Activated CD4-positive, alpha-beta memory T cell treated with anti-CD3 and anti-CD28 coated beads, Interleukin-2, amount 10 ng/mL, durations not matched to agents 7 days and 5 days (primary cell): ENCODE results near the gene JMJD1C. TPM values are rescaled to one million over a fixed set of nuclear protein-coding genes. Genes with fewer than 3 reads are reported as not detected.
A peak's percentile ranks its signal among the peaks of the same experiment; 100 is the strongest.
"Not testable (repeated sequence)": the region's sequence is repeated elsewhere in the genome, so short reads cannot be mapped to it uniquely, and the experiment has no call there.

Source experiments
- CTCF ChIA-PET: fragments of 350-600 bp; sonication (Branson Sonifier 250); formaldehyde crosslinking; loops from one replicate; lab custom pipeline; 2021; ENCODE audit warnings: antibody characterized with exemption, inconsistent platforms; lab: Charles Lee
- POLR2A ChIA-PET: fragments of 350-600 bp; sonication (Branson Sonifier 250); formaldehyde crosslinking; loops from one replicate; lab custom pipeline; 2021; ENCODE audit warnings: antibody characterized with exemption; lab: Charles Lee
- DNase-seq: peaks from one replicate; pipeline ENCODE4 v3.0.0-alpha.2; 2020
- H3K27ac Mint-ChIP-seq: one replicate; pipeline ENCODE4 v1.8.0; 2021; ENCODE audit warnings: mild to moderate bottlenecking, mixed read lengths
- H3K27me3 Mint-ChIP-seq: one replicate; pipeline ENCODE4 v1.8.0; 2021; ENCODE audit warnings: mixed read lengths
- H3K36me3 Mint-ChIP-seq: one replicate; pipeline ENCODE4 v1.8.0; 2021; ENCODE audit warnings: low read depth, mixed read lengths
- H3K4me1 Mint-ChIP-seq: one replicate; pipeline ENCODE4 v1.8.0; 2021; ENCODE audit warnings: mixed read lengths
- H3K4me3 Mint-ChIP-seq: one replicate; pipeline ENCODE4 v1.8.0; 2021; ENCODE audit warnings: mild to moderate bottlenecking, mixed read lengths
- H3K9me3 Mint-ChIP-seq: one replicate; pipeline ENCODE4 v1.8.0; 2021; ENCODE audit warnings: mixed read lengths
- total RNA-seq, 2 experiments: library from RNA; stranded (reverse); gene quantifications; one replicate each; pipeline ENCODE4 v1.2.3, GENCODE V29; 2021

JMJD1C gene
- total RNA-seq, 2 experiments from 2014 or later, result 65.6 to 66.8 TPM

GRCh38 chr10:63407136-63407662, 58.6 kb downstream of the JMJD1C start:
- no peaks in the 10 kb centered on the region for H3K27me3 Mint-ChIP-seq
- ChIA-PET POLR2A (no interaction called here), CTCF (no interaction called here)

GRCh38 chr10:63396133-63396761, 69.5 kb downstream of the JMJD1C start:
- Mint-ChIP-seq H3K9me3 (no peaks in the 10 kb centered on the region), H3K27me3 (no peaks in the 10 kb centered on the region), H3K4me3 (no peak overlapping the region), H3K4me1 (peaks cover 17% of the 10 kb centered on the region), H3K36me3 (peaks cover 15% of the 10 kb centered on the region), H3K27ac (no peak overlapping the region)
- ChIA-PET POLR2A (no interaction called here), CTCF (no interaction called here)
- no peak for DNase-seq

More at GRCh38 chr10:63407136-63407662, 58.6 kb downstream of the JMJD1C start:
- no peak overlapping the region for H3K4me3 Mint-ChIP-seq
- H3K4me1 Mint-ChIP-seq, result no peaks in the 10 kb centered on the region
- no peak for DNase-seq
- no peak overlapping the region for H3K27ac Mint-ChIP-seq
- H3K36me3 Mint-ChIP-seq, result no peaks in the 10 kb centered on the region
- H3K9me3 Mint-ChIP-seq, result no peaks in the 10 kb centered on the region

GRCh38 chr10:63393050-63393449, 72.7 kb downstream of the JMJD1C start:
- ChIA-PET CTCF (no interaction called here), POLR2A (no interaction called here)
- peaks cover 25% of the 10 kb centered on the region for H3K36me3 Mint-ChIP-seq
- no peak overlapping the region for H3K27ac Mint-ChIP-seq
- no peaks in the 10 kb centered on the region for H3K27me3 Mint-ChIP-seq
- H3K9me3 Mint-ChIP-seq, result peaks cover 11% of the 10 kb centered on the region
- DNase-seq, result no peak
- peaks cover 40% of the 10 kb centered on the region for H3K4me1 Mint-ChIP-seq
- H3K4me3 Mint-ChIP-seq, result no peak overlapping the region

- CTCF ChIA-PET, result interaction anchor here (0.7 kb wide), 1 partner anchor 187 kb away, joined by 4 read pairs; no protein-coding TSS in a partner anchor
- H3K27ac Mint-ChIP-seq, result no peak overlapping the region
These were observed 73.6 kb downstream of the JMJD1C start for GRCh38 chr10:63392224-63392623.

GRCh38 chr10:63391812-63392211, 74.0 kb downstream of the JMJD1C start:
- Mint-ChIP-seq H3K27me3 (no peaks in the 10 kb centered on the region), H3K27ac (no peak overlapping the region), H3K4me1 (peaks cover 48% of the 10 kb centered on the region), H3K4me3 (no peak overlapping the region), H3K36me3 (peaks cover 25% of the 10 kb centered on the region), H3K9me3 (peaks cover 11% of the 10 kb centered on the region)
- POLR2A ChIA-PET, result no interaction called here
- CTCF ChIA-PET, result no interaction called here
- no peak for DNase-seq

More at GRCh38 chr10:63392224-63392623, 73.6 kb downstream of the JMJD1C start:
- no peak for DNase-seq
- H3K4me1 Mint-ChIP-seq, result peaks cover 45% of the 10 kb centered on the region
- peaks cover 25% of the 10 kb centered on the region for H3K36me3 Mint-ChIP-seq
- peaks cover 11% of the 10 kb centered on the region for H3K9me3 Mint-ChIP-seq
- no peaks in the 10 kb centered on the region for H3K27me3 Mint-ChIP-seq
- no peak overlapping the region for H3K4me3 Mint-ChIP-seq
- POLR2A ChIA-PET, result no interaction called here

GRCh38 chr10:63390521-63390920, 75.3 kb downstream of the JMJD1C start:
- H3K9me3 Mint-ChIP-seq, result peaks cover 11% of the 10 kb centered on the region
- H3K36me3 Mint-ChIP-seq, result peaks cover 25% of the 10 kb centered on the region
- CTCF ChIA-PET, result no interaction called here
- H3K4me1 Mint-ChIP-seq, result peaks cover 50% of the 10 kb centered on the region
- no peak overlapping the region for H3K27ac Mint-ChIP-seq
- no peak overlapping the region for H3K4me3 Mint-ChIP-seq
- no peak for DNase-seq
- POLR2A ChIA-PET, result no interaction called here
- H3K27me3 Mint-ChIP-seq, result no peaks in the 10 kb centered on the region

GRCh38 chr10:63388421-63389031, 77.3 kb downstream of the JMJD1C start:
- H3K27me3 Mint-ChIP-seq, result no peaks in the 10 kb centered on the region
- peaks cover 11% of the 10 kb centered on the region for H3K9me3 Mint-ChIP-seq
- ChIA-PET CTCF (no interaction called here), POLR2A (interaction anchor here (1.9 kb wide), 1 partner anchor 120 kb away, joined by 5 read pairs; no protein-coding TSS in a partner anchor)
- H3K36me3 Mint-ChIP-seq, result peaks cover 25% of the 10 kb centered on the region
- peak overlapping the region; percentile 52 for H3K27ac Mint-ChIP-seq
- peak overlapping the region; percentile 55 for H3K4me3 Mint-ChIP-seq
- DNase-seq, result no peak
- peaks cover 59% of the 10 kb centered on the region for H3K4me1 Mint-ChIP-seq

- ChIA-PET CTCF (no interaction called here), POLR2A (no interaction called here)
- Mint-ChIP-seq H3K4me3 (no peak overlapping the region), H3K4me1 (peaks cover 35% of the 10 kb centered on the region), H3K27ac (no peak overlapping the region), H3K36me3 (peaks cover 9% of the 10 kb centered on the region), H3K27me3 (no peaks in the 10 kb centered on the region), H3K9me3 (peaks cover 4% of the 10 kb centered on the region)
- no peak for DNase-seq
These were observed 80.5 kb downstream of the JMJD1C start for GRCh38 chr10:63385254-63385653.

- H3K4me1 Mint-ChIP-seq, result peaks cover 32% of the 10 kb centered on the region
- peaks cover under 1% of the 10 kb centered on the region for H3K9me3 Mint-ChIP-seq
- DNase-seq, result no peak
- no peak overlapping the region for H3K4me3 Mint-ChIP-seq
- H3K27ac Mint-ChIP-seq, result no peak overlapping the region
- peaks cover 6% of the 10 kb centered on the region for H3K36me3 Mint-ChIP-seq
- POLR2A ChIA-PET, result no interaction called here
- H3K27me3 Mint-ChIP-seq, result no peaks in the 10 kb centered on the region
- CTCF ChIA-PET, result interaction anchor here (0.8 kb wide), 1 partner anchor 18 kb away, joined by 3 read pairs; no protein-coding TSS in a partner anchor
These were observed 81.1 kb downstream of the JMJD1C start for GRCh38 chr10:63384675-63385074.

- Mint-ChIP-seq H3K4me1 (peaks cover 28% of the 10 kb centered on the region), H3K27ac (no peak overlapping the region), H3K27me3 (no peaks in the 10 kb centered on the region), H3K9me3 (no peaks in the 10 kb centered on the region), H3K4me3 (no peak overlapping the region), H3K36me3 (peaks cover 6% of the 10 kb centered on the region)
- DNase-seq, result no peak
- ChIA-PET CTCF (interaction anchor here (0.8 to 1.6 kb wide), 3 partner anchors 19 to 226 kb away, joined by 3 read pairs; no protein-coding TSS in a partner anchor), POLR2A (no interaction called here)
These were observed 81.8 kb downstream of the JMJD1C start for GRCh38 chr10:63384001-63384400.

- POLR2A ChIA-PET, result no interaction called here
- no peak overlapping the region for H3K4me3 Mint-ChIP-seq
- CTCF ChIA-PET, result interaction anchor here (1.1 to 1.6 kb wide), 2 partner anchors 95 to 226 kb away, joined by 3 read pairs; no protein-coding TSS in a partner anchor
These were observed 82.6 kb downstream of the JMJD1C start for GRCh38 chr10:63383141-63383540.

GRCh38 chr10:63382066-63382465, 83.7 kb downstream of the JMJD1C start:
- Mint-ChIP-seq H3K4me1 (peaks cover 15% of the 10 kb centered on the region), H3K4me3 (no peak overlapping the region), H3K36me3 (peaks cover 9% of the 10 kb centered on the region), H3K27ac (no peak overlapping the region), H3K27me3 (no peaks in the 10 kb centered on the region), H3K9me3 (no peaks in the 10 kb centered on the region)
- CTCF ChIA-PET, result interaction anchor here (1.1 kb wide), 2 partner anchors 247 to 338 kb away, joined by 3 read pairs; no protein-coding TSS in a partner anchor
- DNase-seq, result no peak
- POLR2A ChIA-PET, result no interaction called here

More at GRCh38 chr10:63383141-63383540, 82.6 kb downstream of the JMJD1C start:
- Mint-ChIP-seq H3K9me3 (no peaks in the 10 kb centered on the region), H3K36me3 (peaks cover 6% of the 10 kb centered on the region), H3K4me1 (peaks cover 21% of the 10 kb centered on the region), H3K27me3 (no peaks in the 10 kb centered on the region), H3K27ac (no peak overlapping the region)
- no peak for DNase-seq

GRCh38 chr10:63377305-63377661, 88.5 kb downstream of the JMJD1C start:
- POLR2A ChIA-PET, CTCF ChIA-PET, DNase-seq, H3K27me3 Mint-ChIP-seq, H3K4me3 Mint-ChIP-seq, H3K9me3 Mint-ChIP-seq, H3K27ac Mint-ChIP-seq: not testable (repeated sequence)
- peaks cover 13% of the 10 kb centered on the region for H3K4me1 Mint-ChIP-seq
- peaks cover 18% of the 10 kb centered on the region for H3K36me3 Mint-ChIP-seq
